HTR-8/SVneo (cell line): ENCODE measurements around the gene ZNF106.

ENCODE experiments used
- DNase-seq: peaks from one replicate; pipeline ENCODE4 v3.0.0; 2011; ENCODE audit warnings: low spot score, mixed read lengths; ENCODE audit not compliant: insufficient read length
- FAIRE-seq: peaks from 2 replicates; lab custom pipeline; 2011; peaks lifted over from hg19 to GRCh38; lab: Jason Lieb, UNC

The ZNF106 gene

DNA sequence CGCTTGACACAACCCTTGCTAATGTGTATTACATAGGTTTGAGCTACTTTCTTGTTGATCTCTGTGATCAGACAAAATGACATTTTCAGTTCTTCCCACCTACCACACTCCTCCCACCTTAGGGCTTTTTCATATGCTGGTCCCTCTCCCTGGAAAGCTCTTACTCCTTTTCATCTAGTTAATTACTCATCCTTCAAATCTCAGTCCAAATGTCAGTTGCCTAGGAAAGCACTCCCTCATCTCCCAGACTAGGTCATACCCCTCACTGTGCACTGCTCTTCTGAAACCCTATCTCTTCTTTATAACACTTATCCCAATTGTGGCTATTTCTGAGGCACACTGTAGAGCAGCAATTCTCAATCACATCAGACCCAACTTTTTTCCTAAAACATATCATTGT is 7.3 kb downstream of the ZNF106 start:
- DNase-seq (no peak), FAIRE-seq (no peak)

DNA sequence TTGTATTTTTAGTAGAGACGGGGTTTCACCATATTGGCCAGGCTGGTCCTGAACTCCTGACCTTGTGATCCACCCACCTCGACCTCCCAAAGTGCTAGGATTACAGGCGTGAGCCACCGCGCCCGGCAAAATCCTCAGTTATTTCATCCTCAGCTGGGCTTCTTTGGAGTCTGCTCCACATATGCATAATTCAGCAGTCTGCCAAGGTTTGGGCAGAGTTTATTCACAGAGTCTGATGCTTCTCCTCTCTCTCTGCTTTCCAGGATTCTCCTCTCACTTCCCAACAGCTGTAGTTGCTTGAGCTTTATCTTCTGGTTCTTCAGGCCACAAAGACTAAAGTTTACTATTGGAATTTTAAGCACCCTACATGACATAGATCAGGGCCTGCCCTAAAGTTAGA is 8.2 kb downstream of the ZNF106 start:
- FAIRE-seq: no peak
- no peak for DNase-seq

DNA sequence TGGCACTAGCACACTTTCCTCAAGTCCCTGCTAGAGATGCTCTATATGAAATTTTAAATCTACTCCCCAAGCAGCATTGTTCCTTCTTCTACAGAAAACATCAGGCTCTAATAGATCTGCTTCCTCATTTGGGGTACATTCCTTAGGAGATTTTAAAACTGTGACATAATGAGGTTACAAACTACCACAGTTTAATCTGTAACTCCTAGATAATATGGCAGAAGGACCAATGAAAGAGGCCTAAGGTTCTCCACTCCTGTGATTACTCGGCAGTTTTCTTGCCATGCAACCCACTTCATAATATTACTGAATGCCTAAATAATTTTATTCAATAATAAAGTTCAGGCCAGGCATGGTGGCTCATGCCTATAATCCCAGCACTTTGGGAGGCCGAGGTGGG is 16.1 kb downstream of the ZNF106 start:
- no peak for FAIRE-seq
- DNase-seq: no peak

DNA sequence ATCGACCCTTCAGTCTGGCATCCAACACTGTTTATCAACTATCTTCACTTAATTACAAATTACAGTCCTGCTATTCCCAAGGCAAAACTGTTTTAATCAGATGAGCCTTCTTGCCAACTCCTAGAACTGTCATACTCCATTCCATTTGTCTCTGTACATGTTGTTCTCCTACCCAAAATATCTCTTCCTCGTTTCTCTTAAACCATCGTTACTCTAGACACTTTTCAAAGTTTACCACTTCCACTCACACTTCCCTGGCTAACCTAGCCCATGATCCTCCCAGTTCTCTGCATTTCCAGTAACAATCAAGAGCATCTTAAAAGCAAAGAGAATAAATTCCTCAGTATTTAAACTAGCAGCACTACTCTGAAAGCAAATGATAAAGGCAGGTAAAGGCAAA is 19.9 kb downstream of the ZNF106 start:
- FAIRE-seq: no peak

DNA sequence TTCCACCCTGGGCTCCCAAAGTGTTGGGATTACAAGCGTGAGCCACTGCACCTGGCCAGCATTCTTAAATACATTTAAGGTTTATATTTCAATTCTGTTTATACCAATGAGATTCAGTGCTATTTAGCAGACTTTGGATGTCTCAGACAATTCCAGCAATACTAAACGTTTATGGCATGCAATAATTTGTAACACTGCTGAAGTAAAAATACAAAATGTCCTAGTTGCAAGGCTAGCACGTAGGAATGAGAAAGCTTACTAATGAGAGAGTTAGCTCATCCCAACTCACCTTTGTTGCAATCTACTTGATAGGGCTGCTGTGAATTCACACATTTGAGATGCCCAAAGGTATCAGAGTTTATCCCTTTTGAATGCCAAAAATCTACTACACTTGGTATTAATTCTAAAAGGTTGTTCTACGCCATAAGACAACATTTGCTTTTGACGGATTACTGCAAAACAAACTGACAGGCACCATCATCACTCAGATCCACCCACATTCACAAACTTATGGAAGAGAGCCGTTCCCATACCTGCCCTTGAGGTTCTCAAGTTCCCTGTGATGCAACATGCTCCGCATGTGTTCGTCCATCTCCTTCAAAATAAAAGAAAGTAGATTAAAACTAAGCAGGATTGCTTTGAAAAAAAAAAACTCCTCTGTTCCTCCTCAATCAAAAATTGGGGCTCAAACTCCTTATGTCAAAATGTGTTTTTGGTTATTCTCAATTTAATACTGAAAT is 25.3 kb downstream of the ZNF106 start:
- FAIRE-seq (no peak), DNase-seq (no peak)

More for the DNA sequence above, 19.9 kb downstream of the ZNF106 start:
- no peak for DNase-seq

DNA sequence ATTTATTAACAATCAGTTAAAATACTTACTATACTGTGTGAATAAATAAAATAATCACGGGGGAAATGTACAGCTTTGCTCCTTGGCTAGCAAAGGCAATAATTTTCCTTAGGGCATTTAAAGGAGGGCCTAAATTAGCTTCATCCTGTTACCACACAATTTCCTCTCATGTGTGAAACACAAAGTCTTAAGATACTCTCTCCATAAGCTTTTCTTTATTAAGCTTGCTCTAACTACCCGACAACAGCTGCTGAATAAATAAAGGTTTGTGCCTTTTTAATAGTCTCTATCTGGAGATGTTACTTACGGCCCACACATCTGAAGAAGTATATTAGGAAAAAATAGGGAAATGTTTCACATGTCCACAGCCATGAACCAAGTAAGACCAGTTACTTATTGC is 29.7 kb downstream of the ZNF106 start:
- FAIRE-seq (no peak), DNase-seq (no peak)

DNA sequence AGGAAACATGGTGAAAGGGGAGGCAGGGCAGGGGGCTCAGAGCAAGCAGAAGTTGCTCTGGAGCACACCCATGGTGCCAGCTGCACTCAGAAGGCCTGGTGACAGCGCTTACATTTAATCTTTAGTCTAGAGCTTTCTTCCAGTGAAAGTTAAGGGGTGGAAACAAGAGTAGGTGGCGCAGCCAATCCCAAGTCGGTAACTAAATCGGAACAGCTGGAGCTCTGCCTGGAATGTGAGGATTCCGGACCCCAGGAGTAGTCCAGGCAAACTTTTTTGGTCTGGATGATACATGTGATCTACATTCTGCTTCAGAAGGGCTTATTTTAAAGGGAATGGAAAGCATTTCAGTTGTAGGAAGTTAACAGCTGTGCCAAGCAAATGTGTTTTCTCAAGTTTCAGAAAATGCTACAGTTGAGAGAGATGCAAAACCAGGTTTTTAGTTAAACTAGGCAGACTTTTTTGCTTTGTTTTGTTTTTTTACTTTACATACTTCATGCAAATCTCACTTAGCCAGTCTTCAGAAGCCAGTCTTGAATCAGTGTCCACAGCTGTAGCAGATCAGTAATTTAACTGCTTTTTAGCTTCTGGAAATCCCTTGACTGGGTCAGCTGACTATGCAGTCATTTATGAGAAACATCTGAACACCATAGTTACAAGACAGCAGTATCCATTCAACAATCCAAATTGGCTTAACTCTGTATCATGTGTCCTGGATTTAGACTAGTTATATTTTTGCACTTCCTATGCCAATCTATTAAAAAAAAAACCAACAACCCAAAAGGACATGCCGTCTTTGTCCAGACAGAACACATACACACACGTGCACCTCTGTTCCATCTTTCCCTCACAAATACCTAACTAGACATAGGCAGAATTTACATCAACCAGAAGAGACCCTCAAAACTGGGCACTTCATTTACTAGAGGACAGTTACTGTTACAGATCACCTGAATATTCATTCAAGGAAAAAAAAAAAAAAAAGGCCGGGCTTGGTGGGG is 33.2 kb downstream of the ZNF106 start:
- DNase-seq (peak; percentile 11), FAIRE-seq (no peak)

DNA sequence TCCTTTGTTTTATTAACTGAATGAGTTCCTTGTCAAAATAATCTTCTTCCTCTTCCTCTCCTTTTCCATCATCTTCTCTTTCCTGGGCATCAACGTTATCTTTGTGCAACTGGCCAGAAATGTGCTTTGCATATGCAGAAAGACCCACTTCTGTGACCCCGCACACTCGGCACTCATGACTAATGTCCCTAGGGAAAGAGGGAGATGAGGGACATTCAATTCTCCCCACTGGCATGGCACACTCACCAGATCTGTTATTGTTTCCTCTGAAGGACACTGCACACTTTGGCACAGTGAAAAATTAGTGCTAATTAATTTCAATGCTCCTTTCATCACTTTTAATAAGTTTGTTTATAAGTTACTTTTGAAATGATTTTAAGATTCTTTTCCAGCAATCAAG is 34.0 kb downstream of the ZNF106 start:
- DNase-seq (no peak), FAIRE-seq (no peak)

DNA sequence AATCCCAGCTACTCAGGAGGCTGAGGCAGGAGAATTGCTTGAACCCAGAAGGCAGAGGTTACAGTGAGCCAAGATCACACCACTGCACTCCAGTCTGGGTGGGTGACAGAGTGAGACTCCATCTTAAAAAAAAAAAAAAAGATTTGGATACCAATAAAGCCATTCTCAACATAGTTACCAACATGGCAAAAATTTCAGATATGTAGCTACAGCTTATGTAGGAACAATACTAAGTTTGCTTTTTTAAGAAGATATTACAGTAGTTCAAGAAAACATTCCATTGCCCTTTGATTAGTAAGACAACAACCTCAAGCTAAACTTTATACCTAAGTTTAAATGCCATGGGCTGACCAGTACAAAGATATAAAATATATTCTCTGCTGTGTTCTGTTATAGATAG is 34.4 kb downstream of the ZNF106 start:
- FAIRE-seq (no peak), DNase-seq (no peak)

DNA sequence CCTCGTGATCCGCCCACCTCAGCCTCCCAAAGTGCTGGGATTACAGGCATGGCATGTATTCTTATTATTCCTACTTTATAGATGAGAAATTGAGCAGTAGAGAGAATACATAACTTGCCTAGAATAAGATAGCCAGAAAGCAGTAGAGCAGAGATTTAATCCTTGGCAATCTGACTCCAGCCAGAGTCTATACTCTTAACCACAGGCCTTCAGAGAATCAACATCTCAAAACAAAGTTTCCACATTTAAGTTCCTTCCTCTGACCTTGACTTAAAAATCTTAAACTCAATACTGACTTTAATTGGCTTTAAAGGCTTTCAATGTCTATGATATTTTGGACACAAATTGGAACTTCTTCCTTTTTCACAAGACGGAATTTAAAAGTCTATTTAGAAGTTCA is 37.1 kb downstream of the ZNF106 start:
- DNase-seq (no peak), FAIRE-seq (no peak)

DNA sequence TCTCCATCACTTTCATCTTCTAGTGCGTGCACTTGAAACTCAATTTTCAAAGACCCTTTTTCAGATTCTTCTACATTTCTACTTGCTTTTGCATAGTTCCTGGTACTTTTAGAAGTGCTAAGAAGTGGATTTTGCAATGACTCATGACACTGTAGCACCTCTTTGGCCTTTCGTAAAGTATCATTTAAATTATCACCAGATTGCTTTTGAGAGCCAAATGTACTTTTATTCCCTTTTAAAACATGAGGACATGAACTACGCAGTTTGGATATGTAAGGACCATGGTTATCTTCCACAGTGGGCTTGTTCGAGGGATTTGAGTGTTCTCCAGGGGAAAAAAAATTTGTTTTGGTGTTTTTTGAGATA is 40.5 kb downstream of the ZNF106 start:
- DNase-seq: no peak
- no peak for FAIRE-seq

DNA sequence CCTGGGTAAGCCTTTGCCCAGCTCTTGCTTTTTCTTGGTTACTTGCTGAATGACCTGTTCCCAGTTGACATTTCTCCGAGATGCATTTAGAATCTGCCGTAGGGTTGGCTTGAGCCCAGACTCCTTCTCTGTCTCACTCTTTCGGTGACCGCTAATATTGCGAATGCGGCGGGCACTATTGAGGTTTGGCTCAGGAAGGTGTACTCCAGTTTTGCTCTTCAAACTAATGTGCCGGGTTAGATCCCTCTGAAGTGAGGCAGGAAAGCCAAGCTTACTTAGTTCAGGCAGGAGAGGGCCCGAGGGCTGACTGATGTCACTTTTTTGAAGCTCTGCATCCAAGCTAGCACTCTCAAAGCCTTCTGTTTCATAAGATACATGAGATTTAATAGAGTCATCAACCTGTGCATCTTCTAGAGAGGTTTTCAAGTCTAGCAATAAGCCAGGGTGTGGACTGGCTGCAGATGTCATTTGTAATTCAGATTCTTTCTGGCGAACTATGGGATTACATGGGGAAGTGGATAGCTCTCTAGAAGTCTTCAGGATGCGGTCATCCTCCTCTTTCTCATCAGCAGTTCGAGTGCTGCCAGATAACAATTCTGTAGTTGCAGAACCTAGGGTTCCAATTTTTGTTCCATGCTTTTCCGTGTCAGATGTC is 41.0 kb downstream of the ZNF106 start:
- FAIRE-seq (no peak), DNase-seq (no peak)

DNA sequence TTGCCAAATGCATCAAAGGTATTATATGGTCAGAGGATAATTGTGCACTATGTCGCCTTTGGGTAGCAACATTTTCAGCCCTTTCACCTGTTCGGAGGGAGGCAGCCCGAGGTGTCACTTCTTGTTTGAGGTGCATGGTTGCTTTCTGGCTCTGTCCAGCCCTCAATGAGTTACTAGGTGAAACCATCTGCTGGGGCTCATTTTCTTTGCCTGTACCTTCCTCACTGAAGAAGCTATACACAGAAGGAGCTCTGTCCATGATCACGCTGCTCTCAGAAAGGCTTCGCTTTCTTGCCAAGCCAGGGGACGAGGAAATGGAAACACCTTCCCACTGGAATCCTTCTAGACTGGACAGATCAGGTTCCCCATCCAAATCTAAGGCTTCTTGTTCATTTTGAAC is 42.7 kb downstream of the ZNF106 start:
- FAIRE-seq (no peak), DNase-seq (no peak)

DNA sequence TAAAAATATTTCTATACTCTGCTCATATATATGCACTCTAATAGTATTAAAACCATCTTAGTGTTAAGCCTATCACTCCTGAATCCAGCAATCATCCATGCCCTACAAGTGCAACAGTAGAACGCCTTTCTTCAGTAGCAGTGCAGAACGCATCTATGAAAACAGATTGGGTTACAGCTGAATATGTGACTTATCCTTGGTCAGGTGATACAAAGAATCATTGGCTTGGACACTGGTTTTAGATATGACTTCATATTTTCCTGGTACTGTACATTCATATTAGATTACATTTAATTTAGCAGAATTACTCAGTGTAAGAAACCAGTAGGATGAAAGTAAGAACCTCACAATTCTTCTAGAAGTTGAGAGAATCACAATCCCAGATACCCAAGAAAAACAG is 43.3 kb downstream of the ZNF106 start:
- FAIRE-seq (no peak), DNase-seq (no peak)

DNA sequence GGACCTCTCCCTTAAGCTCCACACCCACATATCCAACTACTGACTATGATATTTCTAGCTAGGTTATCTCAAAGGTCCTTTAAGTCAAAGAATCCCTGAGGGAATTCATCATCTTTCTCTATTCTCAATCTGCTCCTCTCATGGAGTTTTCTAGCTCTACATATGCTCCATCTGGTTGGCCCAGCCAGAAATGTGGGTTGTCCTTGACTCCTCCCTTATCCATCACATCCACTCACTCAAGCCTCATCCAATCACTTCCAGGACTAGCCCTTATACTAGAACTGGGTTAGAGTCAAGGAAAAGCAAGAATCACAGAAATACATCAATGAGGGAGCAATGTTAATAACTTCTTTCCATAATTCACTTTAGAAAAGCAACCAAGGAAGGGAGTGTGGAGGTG is 45.4 kb downstream of the ZNF106 start:
- FAIRE-seq (no peak), DNase-seq (no peak)

DNA sequence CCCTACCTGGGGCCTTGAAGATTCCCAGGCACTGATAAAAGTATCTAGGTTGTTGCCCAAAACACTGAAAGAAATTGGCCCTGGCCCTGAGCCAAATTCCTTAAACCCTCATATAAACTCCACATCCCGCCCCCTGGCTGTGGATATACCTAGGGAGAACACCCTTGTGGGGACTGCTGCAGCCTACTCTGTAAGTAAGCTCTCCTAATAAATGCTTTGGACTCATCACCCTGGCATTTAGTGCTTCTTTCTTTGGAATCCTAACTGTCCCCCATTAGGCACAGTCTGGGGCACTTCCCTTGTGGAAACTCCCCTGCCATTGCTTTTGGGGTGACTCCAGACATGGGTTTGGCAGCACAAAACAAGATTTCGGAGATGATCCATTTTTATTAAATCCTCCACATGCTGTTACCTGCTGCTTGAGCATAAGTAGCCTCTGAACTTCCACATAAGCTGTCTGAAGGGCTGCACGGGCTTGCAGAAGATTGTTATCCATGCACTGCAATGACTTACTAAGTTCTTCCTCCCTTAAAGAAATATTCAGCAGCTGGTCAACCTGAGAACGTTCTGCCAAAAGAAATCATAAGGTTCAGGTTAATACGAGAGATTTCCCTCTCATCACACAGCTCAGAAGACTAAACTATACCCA is 46.4 kb downstream of the ZNF106 start:
- no peak for DNase-seq
- FAIRE-seq: no peak

DNA sequence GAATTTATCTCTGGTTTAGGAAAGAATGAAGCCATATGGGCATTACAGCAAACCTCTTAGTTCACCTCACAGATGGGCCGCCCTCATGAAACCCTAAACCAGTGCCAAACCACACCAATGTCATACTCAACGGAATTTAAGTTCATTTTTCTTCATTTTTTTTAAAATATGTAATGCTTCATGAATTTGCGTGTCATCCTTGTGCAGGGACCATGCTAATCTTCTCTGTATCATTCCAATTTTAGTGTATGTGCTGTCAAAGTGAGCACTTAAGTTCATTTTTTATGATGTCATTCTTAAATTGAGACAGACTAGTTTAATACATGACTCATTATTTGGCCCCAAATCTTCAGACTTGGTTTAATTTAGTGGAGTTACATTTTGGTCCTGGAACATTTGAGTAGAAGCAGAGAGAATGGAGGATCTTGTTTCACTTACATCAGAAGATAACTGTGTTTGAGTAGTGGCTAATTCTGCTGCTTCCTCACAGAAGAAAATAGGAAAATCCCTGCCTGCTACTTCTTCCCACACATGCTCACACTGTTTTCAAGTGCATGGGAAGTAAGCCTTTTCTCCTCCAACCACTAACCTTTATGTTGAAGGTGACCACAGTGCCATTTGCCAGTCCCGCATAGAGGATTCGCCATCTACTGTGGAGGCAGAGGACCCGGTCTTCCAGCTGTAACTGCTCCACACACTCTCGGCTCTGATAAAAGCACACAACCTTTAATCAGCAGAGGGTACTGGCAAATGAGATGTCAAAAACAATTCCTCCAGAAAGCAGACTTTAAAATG is 63.3 kb downstream of the ZNF106 start:
- FAIRE-seq (no peak), DNase-seq (no peak)

DNA sequence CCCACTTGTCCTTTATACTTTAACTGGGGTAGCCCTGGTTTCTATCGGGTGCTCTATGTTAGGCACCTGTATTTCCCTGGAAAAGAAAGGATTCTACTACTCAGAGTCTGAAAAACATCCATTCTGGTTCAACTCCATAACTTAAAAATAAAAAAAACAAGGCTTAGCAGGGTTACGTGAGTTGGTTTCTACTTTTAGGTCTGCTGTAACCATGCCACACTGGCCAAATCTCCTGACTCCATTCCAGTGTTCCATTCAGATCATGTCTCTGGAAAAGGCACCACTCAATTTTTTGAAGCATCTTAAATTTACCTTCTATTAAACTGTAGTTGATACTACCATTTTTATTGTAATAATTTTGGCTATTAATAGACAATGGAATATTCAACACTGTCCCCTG is 69.6 kb downstream of the ZNF106 start:
- DNase-seq: no peak
- FAIRE-seq: no peak

DNA sequence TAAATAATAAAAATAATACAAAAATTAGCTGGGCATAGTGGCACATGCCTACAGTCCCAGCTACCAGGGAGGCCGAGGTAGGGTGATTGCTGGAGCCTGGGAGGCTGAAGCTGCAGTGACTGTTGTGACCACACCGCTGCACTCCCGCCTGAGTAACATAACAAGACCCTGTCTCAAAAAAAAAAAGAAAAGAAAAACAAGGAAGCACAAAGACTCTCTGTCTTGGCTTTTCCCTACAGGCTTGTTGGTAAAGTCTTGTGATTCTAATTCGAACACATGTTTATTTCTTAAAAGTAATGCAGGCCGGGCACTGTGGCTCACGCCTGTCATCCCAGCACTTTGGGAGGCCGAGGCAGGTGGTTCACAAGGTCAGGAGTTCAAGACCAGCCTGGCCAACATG is 71.6 kb downstream of the ZNF106 start:
- FAIRE-seq (no peak), DNase-seq (no peak)

DNA sequence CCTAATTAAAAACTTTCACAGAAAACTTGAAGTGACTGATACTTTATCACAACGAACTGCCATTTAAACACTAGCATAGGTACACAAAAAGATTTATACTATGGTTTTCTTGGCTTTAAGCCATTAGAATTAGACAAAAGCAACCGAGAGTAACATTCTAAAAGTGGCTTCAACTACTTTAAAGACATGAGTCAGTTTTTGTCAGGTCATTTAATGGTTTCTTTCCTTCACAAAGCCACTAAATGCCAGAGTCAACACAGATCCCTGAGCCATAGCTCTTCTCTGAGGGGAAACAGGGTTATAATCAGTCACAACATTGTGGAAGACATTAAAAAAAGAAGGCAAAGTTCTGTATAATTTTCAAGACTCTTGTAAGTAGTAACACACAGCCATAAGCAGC is 77.0 kb downstream of the ZNF106 start:
- no peak for FAIRE-seq
- DNase-seq: no peak
